Neural cell (in vitro differentiated cells): ENCODE data around the gene HS2ST1. TPM values are rescaled to one million over a fixed set of nuclear protein-coding genes. Genes with fewer than 3 reads are reported as not detected.

ENCODE experiments used
- H2AFZ ChIP-seq: fragments of 200-600, 300-800 bp; sonication (generic), shearing (Covaris generic); 2 replicates; pipeline ENCODE4 v1.6.0; 2014; ENCODE audit warnings: low read depth, mild to moderate bottlenecking, antibody characterized with exemption, low read length, moderate library complexity
- H3F3A ChIP-seq: fragments of 200-600 bp; shearing (Covaris generic); 2 replicates; pipeline ENCODE4 v1.6.1; 2016; ENCODE audit warnings: mild to moderate bottlenecking, moderate library complexity, mixed read lengths, antibody characterized with exemption, low read length; ENCODE audit not compliant: insufficient read depth, poor library complexity, severe bottlenecking
- H3K27ac ChIP-seq: fragments of 200-600, 300-800 bp; sonication (generic), shearing (Covaris generic); 2 replicates; pipeline ENCODE4 v1.5.1; 2014; ENCODE audit warnings: mild to moderate bottlenecking, low read length, moderate library complexity
- H3K27me3 ChIP-seq: fragments of 300-800, 200-600 bp; sonication (generic), shearing (Covaris generic); 2 replicates; pipeline ENCODE4 v1.6.0; 2014; ENCODE audit warnings: mild to moderate bottlenecking, low read depth, low read length, moderate library complexity; ENCODE audit not compliant: insufficient read depth
- H3K36me3 ChIP-seq: fragments of 300-800, 200-600 bp; sonication (generic), shearing (Covaris generic); 2 replicates; pipeline ENCODE4 v1.5.1; 2014; ENCODE audit warnings: mild to moderate bottlenecking, antibody characterized with exemption, low read length, moderate library complexity; ENCODE audit not compliant: insufficient read depth
- H3K4me2 ChIP-seq: fragments of 300-800, 200-600 bp; sonication (generic), shearing (Covaris generic); 2 replicates; pipeline ENCODE4 v1.6.0; 2014; ENCODE audit warnings: mild to moderate bottlenecking, low read length
- H3K4me3 ChIP-seq: fragments of 300-800, 200-600 bp; sonication (generic), shearing (Covaris generic); 2 replicates; pipeline ENCODE4 v1.5.1; 2014; ENCODE audit warnings: mild to moderate bottlenecking, low read length, moderate library complexity
- H3K79me2 ChIP-seq: fragments of 200-600 bp; shearing (Covaris generic); replicated peaks from 2 replicates; pipeline ENCODE4 v1.6.0; 2014; ENCODE audit warnings: mild to moderate bottlenecking, low read length, moderate library complexity; ENCODE audit not compliant: insufficient read depth
- H3K9ac ChIP-seq: fragments of 300-800, 200-600 bp; sonication (generic), shearing (Covaris generic); 2 replicates; pipeline ENCODE4 v1.6.1; 2016; ENCODE audit warnings: mild to moderate bottlenecking, low read length, mixed read lengths
- H3K9me2 ChIP-seq: fragments of 200-600 bp; shearing (Covaris generic); 2 replicates; pipeline ENCODE4 v1.6.1; 2016; ENCODE audit warnings: mild to moderate bottlenecking, low read length, mixed read lengths; ENCODE audit not compliant: insufficient read depth
- H3K9me3 ChIP-seq: fragments of 200-600, 300-800 bp; sonication (generic), shearing (Covaris generic); 2 replicates; pipeline ENCODE4 v1.6.1; 2016; ENCODE audit warnings: mild to moderate bottlenecking, mixed run types, low read length, moderate library complexity, mixed read lengths
- H4K20me1 ChIP-seq: fragments of 200-600 bp; shearing (Covaris generic); 2 replicates; pipeline ENCODE4 v1.6.1; 2016; ENCODE audit warnings: mild to moderate bottlenecking, mixed run types; ENCODE audit not compliant: insufficient read depth
- EP300 ChIP-seq: fragments of 450-650 bp; conservative IDR thresholded peaks from 2 replicates; pipeline ENCODE4 v1.6.1; 2014; ENCODE audit warnings: antibody characterized with exemption, mild to moderate bottlenecking, moderate library complexity; ENCODE audit not compliant: poor library complexity, severe bottlenecking
- EZH2 ChIP-seq: fragments of 200-600, 300-800 bp; shearing (Covaris generic), sonication (generic); IDR thresholded peaks from 2 replicates; pipeline ENCODE4 v1.6.1; 2014; ENCODE audit warnings: antibody characterized with exemption, low read length, borderline replicate concordance, mild to moderate bottlenecking; ENCODE audit not compliant: insufficient read depth, poor library complexity, severe bottlenecking
- MXI1 ChIP-seq: fragments of 450-650 bp; conservative IDR thresholded peaks from 2 replicates; pipeline ENCODE4 v1.6.1; 2014; ENCODE audit warnings: antibody characterized with exemption, mild to moderate bottlenecking; ENCODE audit not compliant: poor library complexity, severe bottlenecking
- POLR2AphosphoS5 ChIP-seq: IDR thresholded peaks from 2 replicates; pipeline ENCODE4 v1.6.1; 2012
- RAD21 ChIP-seq: fragments of 450-650 bp; conservative IDR thresholded peaks from 2 replicates; pipeline ENCODE4 v1.6.1; 2014; ENCODE audit warnings: antibody characterized with exemption, mild to moderate bottlenecking, moderate library complexity
- REST ChIP-seq: IDR thresholded peaks from 2 replicates; pipeline ENCODE4 v1.6.1; 2012; ENCODE audit warnings: borderline replicate concordance
- SMC3 ChIP-seq: fragments of 450-650 bp; conservative IDR thresholded peaks from 2 replicates; pipeline ENCODE4 v1.6.1; 2014; ENCODE audit warnings: antibody characterized with exemption, mild to moderate bottlenecking, moderate library complexity; ENCODE audit not compliant: poor library complexity
- TAF1 ChIP-seq: IDR thresholded peaks from 2 replicates; pipeline ENCODE4 v1.6.1; 2012; ENCODE audit warnings: low read depth
- polyA plus RNA-seq: library from polyadenylated mRNA; depleted of rRNA; stranded (reverse); fragments of >200 nt; gene quantifications from 2 replicates; pipeline ENCODE4 v1.2.3, GENCODE V29; 2014
- TF ChIP-seq, protein P1 (sequence below): fragments of 450-650 bp; IDR thresholded peaks from 2 replicates; pipeline ENCODE4 v1.5.1; 2014; ENCODE audit warnings: antibody characterized with exemption, mild to moderate bottlenecking, moderate library complexity; ENCODE audit not compliant: poor library complexity, severe bottlenecking

HS2ST1 gene
- polyA plus RNA-seq, 1 donor from 2014 or later: 24.7 TPM

DNA sequence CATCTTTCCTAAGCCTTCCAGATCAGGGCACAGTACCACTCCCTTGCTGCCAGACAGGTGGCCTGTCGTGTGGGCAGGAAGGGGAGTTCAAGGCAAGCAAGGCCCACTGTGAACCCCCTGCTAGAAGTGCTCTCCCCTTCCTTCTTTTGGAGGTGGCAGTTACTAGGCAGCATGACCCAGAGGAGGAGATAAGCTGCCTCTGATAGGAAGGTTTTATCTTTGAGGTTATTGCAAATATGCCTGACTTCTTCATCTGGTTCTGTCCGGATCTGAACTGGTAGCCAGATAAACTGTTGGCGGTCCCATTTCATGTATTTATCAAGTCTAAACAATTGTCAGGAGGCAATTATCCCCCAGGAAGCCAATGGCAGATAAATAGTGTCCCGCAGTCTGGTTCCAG, 216.0 kb downstream of the HS2ST1 start:
- TF ChIP-seq SMC3 (no peak), REST (no peak), EP300 (no peak), TAF1 (no peak), EZH2 (no peak), MXI1 (no peak)
- H2AFZ ChIP-seq: no peak overlapping the region

DNA sequence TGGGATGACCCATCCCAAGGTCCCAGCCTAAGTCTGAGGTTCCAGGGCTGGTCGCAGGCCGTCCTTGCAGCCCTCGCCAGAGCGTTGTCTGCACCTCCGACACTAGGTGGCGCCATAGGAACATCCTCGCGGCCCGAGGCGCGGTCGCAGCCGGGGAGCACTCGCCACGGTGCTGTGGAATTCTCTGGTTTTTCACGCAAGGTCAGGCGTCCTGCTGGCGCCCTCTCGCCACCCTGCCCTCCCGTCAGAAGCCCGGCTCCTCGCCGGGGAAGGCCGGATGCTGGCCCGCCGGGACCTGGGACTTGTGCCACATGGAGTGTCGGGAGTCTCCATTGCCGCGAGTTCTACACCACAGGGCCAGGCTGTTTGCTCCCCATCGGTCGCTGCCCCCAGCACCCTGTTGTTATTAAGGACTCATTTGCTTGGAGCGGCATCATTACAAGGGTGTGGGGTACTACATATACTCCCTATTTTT, 217.4 kb downstream of the HS2ST1 start:
- Histone ChIP-seq H3K9ac (peak overlapping the region; percentile 34), H3K9me3 (no peaks in the 10 kb centered on the region), H3K4me3 (peak overlapping the region; percentile 55), H3K27me3 (no peaks in the 10 kb centered on the region), H4K20me1 (no peaks in the 10 kb centered on the region), H3F3A (no peaks in the 10 kb centered on the region), H3K4me2 (no peak overlapping the region), H3K27ac (no peak overlapping the region), H3K9me2 (no peaks in the 10 kb centered on the region), H2AFZ (no peak overlapping the region), H3K79me2 (no peaks in the 10 kb centered on the region), H3K36me3 (no peaks in the 10 kb centered on the region)
- peak; percentile 36 for TF ChIP-seq MXI1
- TF ChIP-seq POLR2AphosphoS5: no peak
- TF ChIP-seq TAF1: no peak
- peak; percentile 95 for TF ChIP-seq RAD21
- TF ChIP-seq SMC3: peak; percentile 88
- TF ChIP-seq, protein P1, sequence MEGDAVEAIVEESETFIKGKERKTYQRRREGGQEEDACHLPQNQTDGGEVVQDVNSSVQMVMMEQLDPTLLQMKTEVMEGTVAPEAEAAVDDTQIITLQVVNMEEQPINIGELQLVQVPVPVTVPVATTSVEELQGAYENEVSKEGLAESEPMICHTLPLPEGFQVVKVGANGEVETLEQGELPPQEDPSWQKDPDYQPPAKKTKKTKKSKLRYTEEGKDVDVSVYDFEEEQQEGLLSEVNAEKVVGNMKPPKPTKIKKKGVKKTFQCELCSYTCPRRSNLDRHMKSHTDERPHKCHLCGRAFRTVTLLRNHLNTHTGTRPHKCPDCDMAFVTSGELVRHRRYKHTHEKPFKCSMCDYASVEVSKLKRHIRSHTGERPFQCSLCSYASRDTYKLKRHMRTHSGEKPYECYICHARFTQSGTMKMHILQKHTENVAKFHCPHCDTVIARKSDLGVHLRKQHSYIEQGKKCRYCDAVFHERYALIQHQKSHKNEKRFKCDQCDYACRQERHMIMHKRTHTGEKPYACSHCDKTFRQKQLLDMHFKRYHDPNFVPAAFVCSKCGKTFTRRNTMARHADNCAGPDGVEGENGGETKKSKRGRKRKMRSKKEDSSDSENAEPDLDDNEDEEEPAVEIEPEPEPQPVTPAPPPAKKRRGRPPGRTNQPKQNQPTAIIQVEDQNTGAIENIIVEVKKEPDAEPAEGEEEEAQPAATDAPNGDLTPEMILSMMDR: peak; percentile 91

More for the DNA sequence above, 216.0 kb downstream of the HS2ST1 start:
- no peak overlapping the region for H3K4me2 ChIP-seq
- H3K27me3 ChIP-seq: no peaks in the 10 kb centered on the region
- no peak overlapping the region for H3K27ac ChIP-seq
- no peaks in the 10 kb centered on the region for H3K9me2 ChIP-seq
- H3K9ac ChIP-seq: no peak overlapping the region
- H3F3A ChIP-seq: no peaks in the 10 kb centered on the region
- no peaks in the 10 kb centered on the region for H4K20me1 ChIP-seq
- H3K4me3 ChIP-seq: no peak overlapping the region
- H3K9me3 ChIP-seq: no peaks in the 10 kb centered on the region
- H3K36me3 ChIP-seq: no peaks in the 10 kb centered on the region
- H3K79me2 ChIP-seq: no peaks in the 10 kb centered on the region
